ENCODE results near the gene PSMC6. TPM values are rescaled to one million over a fixed set of nuclear protein-coding genes. Genes with fewer than 3 reads are reported as not detected.

The PSMC6 gene
- total RNA-seq, 6 experiments from 2014 or later: 78.9 to 110 (median 95.3) TPM

- DNase-seq: no peak
- TF ChIP-seq, protein P1, sequence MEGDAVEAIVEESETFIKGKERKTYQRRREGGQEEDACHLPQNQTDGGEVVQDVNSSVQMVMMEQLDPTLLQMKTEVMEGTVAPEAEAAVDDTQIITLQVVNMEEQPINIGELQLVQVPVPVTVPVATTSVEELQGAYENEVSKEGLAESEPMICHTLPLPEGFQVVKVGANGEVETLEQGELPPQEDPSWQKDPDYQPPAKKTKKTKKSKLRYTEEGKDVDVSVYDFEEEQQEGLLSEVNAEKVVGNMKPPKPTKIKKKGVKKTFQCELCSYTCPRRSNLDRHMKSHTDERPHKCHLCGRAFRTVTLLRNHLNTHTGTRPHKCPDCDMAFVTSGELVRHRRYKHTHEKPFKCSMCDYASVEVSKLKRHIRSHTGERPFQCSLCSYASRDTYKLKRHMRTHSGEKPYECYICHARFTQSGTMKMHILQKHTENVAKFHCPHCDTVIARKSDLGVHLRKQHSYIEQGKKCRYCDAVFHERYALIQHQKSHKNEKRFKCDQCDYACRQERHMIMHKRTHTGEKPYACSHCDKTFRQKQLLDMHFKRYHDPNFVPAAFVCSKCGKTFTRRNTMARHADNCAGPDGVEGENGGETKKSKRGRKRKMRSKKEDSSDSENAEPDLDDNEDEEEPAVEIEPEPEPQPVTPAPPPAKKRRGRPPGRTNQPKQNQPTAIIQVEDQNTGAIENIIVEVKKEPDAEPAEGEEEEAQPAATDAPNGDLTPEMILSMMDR (IDR thresholded peaks at IDR 0.05): no peak
- no peaks in the 10 kb centered on the region; the same call in 1 of the 2 replicates for H3K36me3 Mint-ChIP-seq (ENCODE audit: low read depth)
- no peaks in the 10 kb centered on the region for H3K27me3 Mint-ChIP-seq (ENCODE audit: insufficient read depth)
- no peak overlapping the region for H3K27ac Mint-ChIP-seq
- H3K9me3 Mint-ChIP-seq: no peaks in the 10 kb centered on the region
- H3K4me1 Mint-ChIP-seq (ENCODE audit: low read depth): no peaks in the 10 kb centered on the region
- H3K4me3 Mint-ChIP-seq: no peak overlapping the region
Measured at GRCh38 chr14:52663850-52664249, 43.1 kb upstream of the PSMC6 start.

GRCh38 chr14:52678591-52678990, 28.4 kb upstream of the PSMC6 start:
- DNase-seq: no peak
- H3K27ac Mint-ChIP-seq: no peak overlapping the region
- H3K4me1 Mint-ChIP-seq (ENCODE audit: low read depth): no peaks in the 10 kb centered on the region
- H3K36me3 Mint-ChIP-seq (ENCODE audit: low read depth): no peaks in the 10 kb centered on the region
- no peaks in the 10 kb centered on the region for H3K9me3 Mint-ChIP-seq
- H3K27me3 Mint-ChIP-seq (ENCODE audit: insufficient read depth): no peaks in the 10 kb centered on the region
- H3K4me3 Mint-ChIP-seq: no peak overlapping the region
- TF ChIP-seq, protein P1 (IDR thresholded peaks at IDR 0.05): peak; percentile 73

- no peaks in the 10 kb centered on the region for H3K9me3 Mint-ChIP-seq
- H3K27ac Mint-ChIP-seq: no peak overlapping the region
- DNase-seq: no peak
- no peaks in the 10 kb centered on the region for H3K27me3 Mint-ChIP-seq (ENCODE audit: insufficient read depth)
- H3K4me1 Mint-ChIP-seq (ENCODE audit: low read depth): no peaks in the 10 kb centered on the region
- H3K36me3 Mint-ChIP-seq (ENCODE audit: low read depth): no peaks in the 10 kb centered on the region
- no peak overlapping the region for H3K4me3 Mint-ChIP-seq
- TF ChIP-seq, protein P1 (IDR thresholded peaks at IDR 0.05): no peak
Measured at GRCh38 chr14:52683985-52684520, 22.9 kb upstream of the PSMC6 start.

DNA sequence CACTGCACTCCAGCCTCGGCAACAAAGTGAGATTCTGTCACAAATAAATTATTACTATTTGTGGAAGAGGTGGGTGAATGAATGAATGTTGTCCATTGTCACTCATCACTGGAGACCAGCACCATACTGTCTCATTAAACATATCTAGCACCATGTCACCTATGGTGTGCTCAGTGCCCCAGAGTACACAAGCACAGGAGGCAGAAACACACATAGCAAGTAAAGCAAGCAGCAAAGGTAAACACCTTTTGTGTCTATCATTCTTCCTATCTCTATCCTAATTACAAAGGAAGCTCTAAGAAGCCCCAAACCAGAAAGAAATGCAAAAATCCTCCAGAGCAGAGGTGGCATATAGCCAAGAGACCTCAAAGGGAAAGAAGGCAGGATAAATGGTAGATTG, 20.8 kb upstream of the PSMC6 start:
- Mint-ChIP-seq H3K36me3 (ENCODE audit: low read depth) (no peaks in the 10 kb centered on the region), H3K4me1 (ENCODE audit: low read depth) (peaks cover under 1% of the 10 kb centered on the region; the same call in 1 of the 2 replicates), H3K9me3 (no peaks in the 10 kb centered on the region), H3K4me3 (no peak overlapping the region), H3K27ac (no peak overlapping the region), H3K27me3 (ENCODE audit: insufficient read depth) (no peaks in the 10 kb centered on the region)
- TF ChIP-seq, protein P1 (IDR thresholded peaks at IDR 0.05): no peak
- DNase-seq: no peak

DNA sequence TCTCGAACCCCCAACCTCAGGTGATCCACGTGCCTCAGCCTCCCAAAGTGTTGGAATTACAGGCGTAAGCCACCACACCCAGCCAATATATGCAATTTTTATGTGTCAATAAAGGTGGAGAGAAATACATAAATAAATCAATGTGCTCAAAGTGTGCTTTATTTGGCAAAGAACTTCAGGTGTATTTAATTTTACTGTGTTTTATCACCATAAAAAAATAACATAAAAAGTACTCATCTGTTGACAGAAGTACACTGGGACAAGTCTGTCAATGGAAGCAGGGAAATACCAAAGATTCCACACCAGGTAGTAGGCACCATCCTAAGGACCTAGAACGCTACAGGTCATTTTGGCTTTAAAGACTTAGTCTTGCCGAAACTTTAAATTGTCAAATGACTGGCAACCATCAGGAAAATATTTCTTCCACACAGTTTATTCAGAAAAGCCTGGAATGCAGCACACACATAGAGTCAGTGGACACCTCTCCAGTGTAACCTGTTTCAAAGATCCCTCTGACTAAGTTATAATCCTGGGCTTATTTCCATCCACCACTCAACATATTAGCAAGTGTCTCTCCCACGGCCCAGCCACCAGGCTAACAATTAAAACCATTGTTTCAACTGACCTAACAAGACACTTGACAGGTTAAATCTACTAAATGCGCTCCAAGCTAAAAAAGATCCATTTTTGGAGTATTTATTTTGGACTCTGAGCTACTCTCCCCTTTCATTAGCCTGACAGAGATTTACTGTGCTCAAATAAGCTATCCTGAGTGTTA, 15.8 kb upstream of the PSMC6 start:
- DNase-seq: no peak
- Mint-ChIP-seq H3K27me3 (ENCODE audit: insufficient read depth) (no peaks in the 10 kb centered on the region), H3K27ac (no peak overlapping the region), H3K9me3 (no peaks in the 10 kb centered on the region), H3K4me3 (no peak overlapping the region), H3K36me3 (ENCODE audit: low read depth) (no peaks in the 10 kb centered on the region), H3K4me1 (ENCODE audit: low read depth) (peaks cover 34% of the 10 kb centered on the region)
- TF ChIP-seq, protein P1 (IDR thresholded peaks at IDR 0.05): no peak
